Endothelial cell (in vitro differentiated cells): ENCODE measurements around the gene ENO4. TPM values are rescaled to one million over a fixed set of nuclear protein-coding genes. Genes with fewer than 3 reads are reported as not detected.

ENCODE experiments used
- DNase-seq: peaks from one replicate; pipeline ENCODE4 v3.0.0; 2021; ENCODE audit warnings: low spot score
- H3K27ac Mint-ChIP-seq: one replicate; pipeline ENCODE4 v1.8.0; 2021; ENCODE audit warnings: mixed read lengths, inconsistent platforms; ENCODE audit not compliant: unreplicated experiment
- H3K27me3 Mint-ChIP-seq: one replicate; pipeline ENCODE4 v1.8.0; 2021; ENCODE audit warnings: mild to moderate bottlenecking, moderate library complexity, mixed read lengths, inconsistent platforms; ENCODE audit not compliant: unreplicated experiment
- H3K36me3 Mint-ChIP-seq: one replicate; pipeline ENCODE4 v1.8.0; 2021; ENCODE audit warnings: mild to moderate bottlenecking, low read depth, mixed read lengths, inconsistent platforms; ENCODE audit not compliant: unreplicated experiment
- H3K4me1 Mint-ChIP-seq: one replicate; pipeline ENCODE4 v1.8.0; 2021; ENCODE audit warnings: mild to moderate bottlenecking, mixed read lengths, inconsistent platforms; ENCODE audit not compliant: unreplicated experiment
- H3K4me3 Mint-ChIP-seq: one replicate; pipeline ENCODE4 v1.8.0; 2021; ENCODE audit warnings: mild to moderate bottlenecking, mixed read lengths, inconsistent platforms; ENCODE audit not compliant: unreplicated experiment
- H3K9me3 Mint-ChIP-seq: one replicate; pipeline ENCODE4 v1.8.0; 2021; ENCODE audit warnings: mixed read lengths, inconsistent platforms; ENCODE audit not compliant: unreplicated experiment
- CTCF ChIP-seq: fragments of 200-600 bp; sonication (generic); IDR thresholded peaks from one replicate; pipeline ENCODE4 v1.5.0; 2021; ENCODE audit warnings: antibody characterized with exemption; ENCODE audit not compliant: unreplicated experiment
- total RNA-seq: library from RNA; stranded (reverse); fragmentation: NEBNext Ultra II Directional; extraction: Animal tissue kit (Norgen Biotek cat#: 25700); gene quantifications from one replicate; pipeline ENCODE4 v1.2.1, GENCODE V29; 2021; ENCODE audit not compliant: unreplicated experiment

ENO4 gene
- total RNA-seq, 1 donor from 2014 or later, result 1.1 TPM

- Mint-ChIP-seq H3K36me3 (no peaks in the 10 kb centered on the region), H3K9me3 (no peaks in the 10 kb centered on the region), H3K4me1 (peaks cover 8% of the 10 kb centered on the region), H3K4me3 (no peak overlapping the region), H3K27me3 (peaks cover 4% of the 10 kb centered on the region), H3K27ac (peak overlapping the region; percentile 31)
- DNase-seq, result no peak
- TF ChIP-seq CTCF, result no peak
Measured at GRCh38 chr10:116803451-116804249, 45.6 kb upstream of the ENO4 start.

GRCh38 chr10:116808706-116809105, 40.6 kb upstream of the ENO4 start:
- no peak for TF ChIP-seq CTCF
- Mint-ChIP-seq H3K27ac (no peak overlapping the region), H3K36me3 (no peaks in the 10 kb centered on the region), H3K9me3 (no peaks in the 10 kb centered on the region), H3K4me1 (peaks cover 5% of the 10 kb centered on the region), H3K4me3 (no peak overlapping the region), H3K27me3 (peaks cover 6% of the 10 kb centered on the region)
- no peak for DNase-seq

GRCh38 chr10:116809483-116810119, 39.7 kb upstream of the ENO4 start:
- Mint-ChIP-seq H3K4me3 (no peak overlapping the region), H3K4me1 (peaks cover 5% of the 10 kb centered on the region), H3K36me3 (no peaks in the 10 kb centered on the region), H3K27ac (no peak overlapping the region), H3K9me3 (no peaks in the 10 kb centered on the region), H3K27me3 (peaks cover 6% of the 10 kb centered on the region)
- DNase-seq, result peak; percentile 42
- TF ChIP-seq CTCF, result peak; percentile 72

- H3K27ac Mint-ChIP-seq, result no peak overlapping the region
- no peak for TF ChIP-seq CTCF
- no peaks in the 10 kb centered on the region for H3K9me3 Mint-ChIP-seq
- H3K27me3 Mint-ChIP-seq, result peaks cover 6% of the 10 kb centered on the region
- H3K36me3 Mint-ChIP-seq, result no peaks in the 10 kb centered on the region
- H3K4me1 Mint-ChIP-seq, result peaks cover 5% of the 10 kb centered on the region
- no peak for DNase-seq
- H3K4me3 Mint-ChIP-seq, result no peak overlapping the region
Measured at GRCh38 chr10:116810120-116810500, 39.2 kb upstream of the ENO4 start.

- Mint-ChIP-seq H3K9me3 (no peaks in the 10 kb centered on the region), H3K4me3 (no peak overlapping the region), H3K36me3 (no peaks in the 10 kb centered on the region), H3K27me3 (peaks cover 8% of the 10 kb centered on the region), H3K4me1 (peaks cover 5% of the 10 kb centered on the region), H3K27ac (no peak overlapping the region)
- no peak for TF ChIP-seq CTCF
- no peak for DNase-seq
Measured at GRCh38 chr10:116810895-116811294, 38.4 kb upstream of the ENO4 start.
